ENCODE measurements around the gene FIGN.

- TF ChIP-seq CTCF (conservative IDR thresholded peaks at IDR 0.05; ENCODE audit: low read depth, low read length) (no peak), EZH2 (IDR thresholded peaks at IDR 0.05; ENCODE audit: low read length, unreplicated experiment) (no peak), EZH2phosphoT487 (IDR thresholded peaks at IDR 0.05; ENCODE audit: borderline replicate concordance, low read length) (no peak)
Measured at GRCh38 chr2:163752267-163752666, 16.5 kb upstream of the FIGN start.
